HG03066 (cell line): ENCODE measurements around the gene REC8.

Experiments
- ATAC-seq: cut with Tn5 transposase; IDR thresholded peaks from one replicate; pipeline ENCODE4 v1.9.1; 2021; ENCODE audit warnings: low read depth; ENCODE audit not compliant: unreplicated experiment

Gene REC8

GRCh38 chr14:24157331-24157730 lies 14.5 kb upstream of the REC8 start:
- no peak for ATAC-seq

- no peak for ATAC-seq
Observed at GRCh38 chr14:24159777-24160498, 11.9 kb upstream of the REC8 start.

GRCh38 chr14:24160499-24160849 lies 11.4 kb upstream of the REC8 start:
- no peak for ATAC-seq

- peak; percentile 82 for ATAC-seq
Observed at GRCh38 chr14:24160850-24161804, 10.8 kb upstream of the REC8 start, which contains the start of gene IRF9. IRF9 (plus strand) TSS chr14:24161265; CDS start chr14:24162145, 880 bp downstream.

- no peak for ATAC-seq
Observed at GRCh38 chr14:24162093-24162492, 9.8 kb upstream of the REC8 start.

GRCh38 chr14:24164518-24164991 lies 7.3 kb upstream of the REC8 start:
- no peak for ATAC-seq

- ATAC-seq: no peak
Observed at GRCh38 chr14:24165785-24166184, 6.1 kb upstream of the REC8 start.

- no peak for ATAC-seq
Observed at GRCh38 chr14:24167469-24168114, 4.3 kb upstream of the REC8 start.

- ATAC-seq: no peak
Observed at GRCh38 chr14:24172261-24172860, 481 bp downstream of the REC8 start.

- no peak for ATAC-seq
Observed at GRCh38 chr14:24172871-24173281, 996 bp downstream of the REC8 start.

GRCh38 chr14:24176599-24176998 lies 4.7 kb downstream of the REC8 start:
- ATAC-seq: no peak

GRCh38 chr14:24177041-24177825 lies 5.4 kb downstream of the REC8 start:
- ATAC-seq: no peak

- no peak for ATAC-seq
Observed at GRCh38 chr14:24177891-24178290, 6.0 kb downstream of the REC8 start.

GRCh38 chr14:24178399-24179178 lies 6.7 kb downstream of the REC8 start:
- ATAC-seq: no peak

GRCh38 chr14:24179294-24179960 lies 7.5 kb downstream of the REC8 start:
- ATAC-seq: no peak

GRCh38 chr14:24179961-24180796 lies 8.3 kb downstream of the REC8 start:
- no peak for ATAC-seq

GRCh38 chr14:24181371-24182077 lies 9.6 kb downstream of the REC8 start:
- ATAC-seq: no peak
